IPS DF 6.9 (cell line): ENCODE data around the gene ADAMTSL1.

Experiments used
- DNase-seq: peaks from one replicate; pipeline ENCODE4 v3.0.0-alpha.2; 2013; ENCODE audit warnings: low read depth, low spot score
- H3K27ac ChIP-seq: one replicate; pipeline ENCODE4 v1.5.1; 2013; ENCODE audit warnings: low read length, control low read depth
- H3K27me3 ChIP-seq: 2 replicates; pipeline ENCODE4 v1.6.1; 2013; ENCODE audit warnings: mild to moderate bottlenecking, low read length; ENCODE audit not compliant: control insufficient read depth, insufficient read depth
- H3K36me3 ChIP-seq: 2 replicates; pipeline ENCODE4 v1.6.1; 2013; ENCODE audit warnings: low read length; ENCODE audit not compliant: control insufficient read depth, insufficient read depth
- H3K4me1 ChIP-seq: 2 replicates; pipeline ENCODE4 v1.6.1; 2013; ENCODE audit warnings: low read length; ENCODE audit not compliant: control insufficient read depth, insufficient read depth
- H3K4me3 ChIP-seq: 2 replicates; pipeline ENCODE4 v1.5.1; 2013; ENCODE audit warnings: mild to moderate bottlenecking, low read length
- H3K9me3 ChIP-seq: 2 replicates; pipeline ENCODE4 v1.6.1; 2013; ENCODE audit warnings: low read length, inconsistent platforms; ENCODE audit not compliant: control insufficient read depth, insufficient read depth
- WGBS: extraction: QIAGEN DNeasy Blood & Tissue Kit; methylation state at CpG from one replicate; pipeline ENCODE4 v1.1.7; 2013; ENCODE audit warnings: mixed read lengths, missing lambda C conversion rate; ENCODE audit not compliant: insufficient read length, insufficient coverage; 5-methylcytosine and 5-hydroxymethylcytosine counted together

ADAMTSL1 gene

GRCh38 chr9:18605766-18606180 lies 131.8 kb downstream of the ADAMTSL1 start:
- H3K4me3 ChIP-seq: no peak overlapping the region
- WGBS: no CpG with 5 or more reads among the region's 6 CpGs

GRCh38 chr9:18606281-18606680 lies 132.3 kb downstream of the ADAMTSL1 start:
- DNase-seq: no peak
- no peaks in the 10 kb centered on the region for H3K27me3 ChIP-seq
- H3K27ac ChIP-seq: no peak overlapping the region
- H3K4me3 ChIP-seq: no peak overlapping the region
- H3K4me1 ChIP-seq: peaks cover 2% of the 10 kb centered on the region
- WGBS: no CpG with 5 or more reads among the region's 2 CpGs
- no peaks in the 10 kb centered on the region for H3K36me3 ChIP-seq
- no peaks in the 10 kb centered on the region for H3K9me3 ChIP-seq

More at GRCh38 chr9:18605766-18606180, 131.8 kb downstream of the ADAMTSL1 start:
- DNase-seq: no peak
- H3K27ac ChIP-seq: no peak overlapping the region
- no peaks in the 10 kb centered on the region for H3K9me3 ChIP-seq
- H3K36me3 ChIP-seq: no peaks in the 10 kb centered on the region
- H3K4me1 ChIP-seq: peaks cover 2% of the 10 kb centered on the region
- H3K27me3 ChIP-seq: no peaks in the 10 kb centered on the region

GRCh38 chr9:18606846-18607245 lies 132.9 kb downstream of the ADAMTSL1 start:
- Histone ChIP-seq H3K4me3 (no peak overlapping the region), H3K4me1 (peaks cover 2% of the 10 kb centered on the region), H3K27ac (no peak overlapping the region), H3K9me3 (no peaks in the 10 kb centered on the region), H3K36me3 (no peaks in the 10 kb centered on the region), H3K27me3 (no peaks in the 10 kb centered on the region)
- peak; percentile 25 for DNase-seq

GRCh38 chr9:18608371-18608770 lies 134.4 kb downstream of the ADAMTSL1 start:
- DNase-seq: no peak
- H3K9me3 ChIP-seq: no peaks in the 10 kb centered on the region
- no CpG with 5 or more reads among the region's 1 CpG for WGBS
- H3K27me3 ChIP-seq: no peaks in the 10 kb centered on the region
- peaks cover 2% of the 10 kb centered on the region for H3K4me1 ChIP-seq
- H3K27ac ChIP-seq: no peak overlapping the region
- no peak overlapping the region for H3K4me3 ChIP-seq
- H3K36me3 ChIP-seq: no peaks in the 10 kb centered on the region

GRCh38 chr9:18610956-18611355 lies 137.0 kb downstream of the ADAMTSL1 start:
- DNase-seq: no peak
- no peaks in the 10 kb centered on the region for H3K9me3 ChIP-seq
- no peak overlapping the region for H3K4me3 ChIP-seq
- H3K27me3 ChIP-seq: no peaks in the 10 kb centered on the region
- no CpG with 5 or more reads among the region's 3 CpGs for WGBS
- no peak overlapping the region for H3K27ac ChIP-seq
- H3K36me3 ChIP-seq: no peaks in the 10 kb centered on the region
- H3K4me1 ChIP-seq: no peaks in the 10 kb centered on the region; the same call in 1 of the 2 replicates

GRCh38 chr9:18611971-18612370 lies 138.0 kb downstream of the ADAMTSL1 start:
- Histone ChIP-seq H3K27me3 (no peaks in the 10 kb centered on the region), H3K4me1 (no peaks in the 10 kb centered on the region; the same call in 1 of the 2 replicates), H3K36me3 (no peaks in the 10 kb centered on the region), H3K4me3 (no peak overlapping the region), H3K27ac (no peak overlapping the region), H3K9me3 (no peaks in the 10 kb centered on the region)
- DNase-seq: no peak

GRCh38 chr9:18614116-18614515 lies 140.2 kb downstream of the ADAMTSL1 start:
- DNase-seq: no peak
- Histone ChIP-seq H3K27ac (no peak overlapping the region), H3K36me3 (no peaks in the 10 kb centered on the region), H3K4me3 (no peak overlapping the region), H3K4me1 (no peaks in the 10 kb centered on the region), H3K27me3 (no peaks in the 10 kb centered on the region), H3K9me3 (no peaks in the 10 kb centered on the region)
- WGBS: no CpG with 5 or more reads among the region's 6 CpGs

- Histone ChIP-seq H3K4me1 (no peaks in the 10 kb centered on the region), H3K4me3 (no peak overlapping the region), H3K9me3 (no peaks in the 10 kb centered on the region), H3K36me3 (no peaks in the 10 kb centered on the region), H3K27ac (no peak overlapping the region), H3K27me3 (no peaks in the 10 kb centered on the region)
- WGBS: no CpG with 5 or more reads among the region's 2 CpGs
- DNase-seq: no peak
These were observed 140.7 kb downstream of the ADAMTSL1 start for GRCh38 chr9:18614651-18615050.

- Histone ChIP-seq H3K36me3 (no peaks in the 10 kb centered on the region), H3K4me1 (no peaks in the 10 kb centered on the region), H3K27me3 (no peaks in the 10 kb centered on the region), H3K27ac (no peak overlapping the region), H3K4me3 (no peak overlapping the region), H3K9me3 (no peaks in the 10 kb centered on the region)
- DNase-seq: no peak
These were observed 143.0 kb downstream of the ADAMTSL1 start for GRCh38 chr9:18616976-18617375.

GRCh38 chr9:18617759-18618158 lies 143.8 kb downstream of the ADAMTSL1 start:
- Histone ChIP-seq H3K27ac (no peak overlapping the region), H3K36me3 (no peaks in the 10 kb centered on the region), H3K4me3 (no peak overlapping the region), H3K9me3 (no peaks in the 10 kb centered on the region), H3K27me3 (no peaks in the 10 kb centered on the region), H3K4me1 (no peaks in the 10 kb centered on the region)
- WGBS: no CpG with 5 or more reads among the region's 1 CpG
- DNase-seq: no peak

- H3K36me3 ChIP-seq: no peaks in the 10 kb centered on the region
- no peak overlapping the region for H3K4me3 ChIP-seq
- no peaks in the 10 kb centered on the region for H3K27me3 ChIP-seq
- no peak overlapping the region for H3K27ac ChIP-seq
- no peak for DNase-seq
- no peaks in the 10 kb centered on the region for H3K4me1 ChIP-seq
- H3K9me3 ChIP-seq: no peaks in the 10 kb centered on the region
- WGBS: no CpG with 5 or more reads among the region's 2 CpGs
These were observed 144.9 kb downstream of the ADAMTSL1 start for GRCh38 chr9:18618862-18619261.
